HG03520 (cell line): ENCODE results near the gene NUDT17.
"Not testable (repeated sequence)": the region's sequence is repeated elsewhere in the genome, so short reads cannot be mapped to it uniquely, and the experiment has no call there.

Experiments
- ATAC-seq: cut with Tn5 transposase; IDR thresholded peaks from one replicate; pipeline ENCODE4 v1.9.1; 2021; ENCODE audit warnings: mild to moderate bottlenecking, moderate library complexity; ENCODE audit not compliant: unreplicated experiment

The NUDT17 gene, protein sequence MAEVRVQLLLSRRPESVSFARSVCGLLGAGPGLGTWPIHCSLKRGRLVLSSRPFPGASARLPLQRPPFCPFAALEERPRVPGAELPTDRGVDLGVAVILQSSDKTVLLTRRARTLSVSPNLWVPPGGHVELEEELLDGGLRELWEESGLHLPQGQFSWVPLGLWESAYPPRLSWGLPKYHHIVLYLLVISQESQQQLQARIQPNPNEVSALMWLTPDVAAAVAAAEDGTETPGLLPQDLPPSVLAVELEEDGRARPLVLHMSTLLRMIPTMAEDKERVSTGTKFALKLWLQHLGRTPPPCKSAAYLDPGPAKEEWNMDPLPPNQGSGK

DNA sequence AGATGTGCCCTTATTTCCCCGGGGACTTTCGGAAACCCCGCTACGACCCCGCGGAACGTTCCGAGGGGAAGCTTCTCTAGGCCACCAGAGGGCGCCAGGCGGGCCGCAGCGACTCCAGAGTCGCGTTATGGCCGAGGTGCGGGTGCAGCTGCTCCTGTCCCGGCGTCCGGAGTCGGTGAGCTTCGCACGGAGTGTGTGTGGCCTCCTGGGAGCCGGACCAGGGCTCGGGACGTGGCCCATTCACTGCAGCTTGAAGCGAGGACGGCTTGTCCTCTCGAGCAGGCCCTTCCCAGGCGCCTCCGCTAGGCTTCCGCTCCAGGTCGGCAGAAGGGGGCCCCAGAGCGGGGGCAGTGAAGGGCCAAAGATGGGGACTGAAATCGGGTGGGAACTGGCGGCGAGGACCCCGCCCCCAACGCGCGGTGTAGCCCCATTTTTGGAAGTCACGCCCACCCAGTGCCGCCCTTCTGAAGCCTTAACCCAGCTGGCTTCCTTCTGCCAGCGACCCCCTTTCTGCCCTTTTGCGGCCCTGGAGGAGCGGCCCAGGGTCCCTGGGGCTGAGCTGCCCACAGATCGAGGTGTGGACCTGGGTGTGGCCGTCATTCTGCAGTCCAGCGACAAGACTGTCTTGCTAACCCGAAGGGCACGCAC, at the start of gene NUDT17:
TSS of gene NUDT17 (plus strand) at position 117 of the 648 bp plus-strand sequence. CDS start at position 128, 11 bp downstream.
- ATAC-seq = peak; percentile 44

DNA sequence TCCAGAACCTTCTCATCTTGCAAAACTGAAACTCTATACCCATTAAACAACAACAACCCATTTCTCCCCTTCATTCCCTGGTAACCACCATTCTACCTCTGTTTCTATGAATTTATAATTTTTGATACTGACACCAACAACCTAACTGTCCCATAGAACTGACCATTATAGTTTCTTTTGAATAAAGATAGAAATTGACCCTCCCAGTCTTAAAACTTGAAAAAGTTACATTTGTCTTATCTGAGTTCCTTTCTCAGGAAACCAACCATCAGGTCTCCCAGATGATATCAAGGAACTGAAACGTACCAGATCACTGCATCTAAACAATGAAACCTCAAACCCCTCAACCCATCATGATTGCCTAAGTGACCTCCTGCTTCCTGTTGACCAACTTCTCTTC, 48.7 kb upstream of the NUDT17 start:
- no peak for ATAC-seq

DNA sequence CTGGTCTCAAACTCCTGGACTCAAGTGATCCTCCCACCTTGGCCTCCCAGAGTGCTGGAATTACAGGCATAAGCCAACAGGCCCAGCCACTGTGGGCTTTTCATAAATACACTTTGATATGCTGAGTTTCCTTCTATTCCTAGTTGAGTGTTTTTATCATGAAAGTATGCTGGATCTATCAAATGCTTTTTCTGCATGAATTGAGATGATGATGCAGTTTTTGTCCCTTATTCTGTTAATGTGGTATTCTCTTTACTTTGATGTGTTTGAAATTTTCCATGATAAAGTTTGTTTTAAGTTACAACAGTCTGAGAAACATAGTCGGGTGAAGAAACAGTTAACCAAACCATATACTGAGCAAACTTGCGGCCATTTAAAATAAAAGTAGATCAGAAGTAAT, 45.6 kb upstream of the NUDT17 start:
- ATAC-seq = no peak

DNA sequence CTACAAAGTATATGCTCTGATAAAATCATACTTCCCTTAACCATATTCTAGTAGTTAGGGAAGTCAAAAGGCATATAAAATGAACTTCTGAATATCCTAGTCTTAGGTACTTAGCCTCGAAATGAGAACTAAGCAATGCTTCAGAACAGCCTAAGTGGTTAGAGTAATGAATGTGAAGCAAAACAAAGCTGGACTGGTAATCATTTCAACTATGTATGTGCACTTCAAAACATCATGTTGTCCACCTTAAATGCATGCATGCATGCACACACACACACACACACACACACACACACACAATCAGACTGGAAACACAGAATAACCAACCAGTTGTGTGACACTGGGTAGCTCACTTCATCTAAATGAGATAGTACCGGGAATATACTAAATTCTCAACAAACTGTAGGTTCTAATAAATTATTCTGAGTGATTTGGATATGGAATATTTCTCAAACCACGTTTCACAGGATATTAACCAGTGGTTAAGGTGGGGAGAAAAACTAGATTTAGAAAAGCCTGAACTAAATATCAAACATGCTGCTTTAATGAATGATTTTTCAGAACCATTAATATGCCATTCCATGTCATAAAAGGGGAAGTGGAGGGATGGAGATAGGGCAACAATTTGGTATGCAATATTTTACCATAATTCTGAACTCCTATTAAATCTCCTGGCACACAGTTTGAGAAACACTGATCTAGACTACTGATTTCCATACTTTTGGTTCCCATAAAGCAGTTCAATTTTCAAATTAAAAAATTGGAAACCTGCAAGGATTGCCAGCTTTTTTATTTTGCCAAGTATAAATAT, 41.0 kb upstream of the NUDT17 start:
- no peak for ATAC-seq

DNA sequence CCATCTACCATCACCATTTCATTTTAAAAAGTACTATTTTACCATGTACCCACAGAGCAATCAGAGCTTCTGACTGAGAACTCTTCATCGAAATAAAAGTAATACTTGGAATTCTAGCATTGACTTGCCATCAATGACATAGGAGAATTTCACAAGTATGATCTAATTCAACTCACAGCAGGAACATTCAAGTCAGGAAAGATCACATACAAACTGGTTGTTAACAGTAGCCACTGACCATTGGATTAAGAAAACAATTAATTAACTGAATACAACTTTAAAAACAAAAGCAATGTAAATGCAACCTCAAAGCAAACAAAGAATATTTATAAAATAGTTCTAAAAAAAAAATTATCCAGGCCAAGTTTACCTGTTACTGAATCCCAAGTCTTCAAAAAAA, 40.4 kb upstream of the NUDT17 start:
- no peak for ATAC-seq

DNA sequence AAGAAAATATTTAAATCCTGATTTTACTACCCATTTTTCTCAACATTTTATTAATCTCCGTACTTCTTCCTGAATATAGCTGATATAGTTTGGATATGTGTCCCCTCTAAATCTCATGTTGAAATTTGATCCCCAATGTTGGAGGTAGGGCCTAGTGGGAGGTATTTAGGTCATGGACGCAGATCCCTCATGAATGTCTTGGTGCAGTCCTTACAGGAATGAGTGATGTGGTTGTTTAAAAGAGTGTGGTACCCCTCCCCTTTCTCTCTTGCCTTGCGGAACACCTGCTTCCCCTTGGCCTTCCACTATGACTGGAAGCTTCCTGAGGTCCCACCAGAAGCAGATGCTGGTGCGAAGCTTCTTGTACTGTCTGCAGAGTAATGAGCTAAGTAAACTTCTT, 39.0 kb upstream of the NUDT17 start:
- ATAC-seq = no peak

DNA sequence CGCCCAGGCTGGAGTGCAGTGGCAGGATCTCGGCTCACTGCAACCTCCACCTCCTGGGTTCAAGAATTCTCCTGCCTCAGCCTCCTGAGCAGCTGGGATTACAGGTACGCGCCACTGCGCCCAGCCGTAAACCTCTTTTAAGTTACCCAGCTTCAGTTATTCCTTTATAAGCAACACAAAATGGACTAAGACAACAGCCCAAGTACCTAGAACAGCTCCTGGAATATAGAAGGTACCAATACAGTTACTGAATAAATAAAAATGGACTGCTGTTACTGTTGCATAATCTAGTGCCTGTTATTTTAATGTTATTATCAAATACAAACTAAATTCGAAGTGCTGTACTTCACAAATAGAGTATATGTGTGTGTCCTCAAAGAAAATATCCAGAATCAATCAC, 38.6 kb upstream of the NUDT17 start:
- no peak for ATAC-seq

DNA sequence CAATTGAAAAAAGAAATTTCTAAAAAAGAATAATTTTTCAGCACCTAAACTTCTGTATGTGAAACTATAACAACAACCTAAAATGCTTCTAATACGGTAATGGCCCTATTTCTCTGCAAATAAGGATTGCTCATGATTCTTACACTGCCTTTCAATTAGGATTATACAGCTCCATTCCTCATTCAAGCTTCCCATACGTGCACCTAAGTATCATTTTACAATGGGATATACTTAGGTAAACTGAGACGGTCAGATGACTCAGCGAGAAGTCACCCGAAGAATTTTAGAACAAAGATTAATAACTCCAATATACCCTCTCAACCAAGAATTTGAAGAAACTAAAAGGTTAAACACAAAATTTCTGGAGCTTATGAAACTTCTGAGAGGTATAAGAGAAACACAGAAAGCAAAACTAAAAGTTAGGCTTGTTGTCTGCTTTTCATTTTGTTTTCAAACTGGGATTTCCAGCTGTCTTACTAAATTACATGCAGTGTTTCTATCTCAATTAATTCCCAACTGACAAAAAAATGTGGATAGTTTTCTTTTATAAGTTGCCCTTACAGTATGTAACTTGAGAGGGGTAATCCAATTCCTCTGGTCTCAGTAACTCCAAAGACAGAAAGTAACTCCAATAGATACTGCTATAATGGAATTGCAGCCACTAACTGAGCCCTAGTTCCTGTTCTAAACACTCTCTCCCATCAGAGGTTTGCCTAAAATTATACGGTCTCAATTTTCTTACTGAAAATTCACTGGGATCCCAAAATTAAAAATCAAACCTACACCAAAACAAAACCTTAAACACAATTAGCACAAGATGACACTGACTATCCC, 32.2 kb upstream of the NUDT17 start:
- not testable (repeated sequence) for ATAC-seq

DNA sequence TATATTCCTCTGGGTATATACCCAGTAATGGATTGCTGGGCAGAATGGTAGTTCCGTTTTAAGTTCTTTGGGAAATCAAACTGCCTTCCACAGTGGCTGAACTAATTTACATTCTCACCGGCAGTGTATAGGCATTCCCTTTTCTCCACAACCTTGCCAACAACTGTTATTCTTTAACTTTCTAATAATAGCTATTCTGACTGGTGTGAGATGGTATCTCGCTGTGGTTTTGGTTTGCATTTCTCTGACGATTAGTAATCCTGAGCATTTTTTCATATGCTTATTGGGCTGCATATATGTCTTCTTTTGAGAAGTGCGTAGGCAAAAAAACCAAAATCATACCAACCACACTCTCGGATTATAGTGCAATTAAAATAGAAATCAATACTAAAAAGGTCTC, 27.3 kb upstream of the NUDT17 start:
- ATAC-seq = not testable (repeated sequence)

DNA sequence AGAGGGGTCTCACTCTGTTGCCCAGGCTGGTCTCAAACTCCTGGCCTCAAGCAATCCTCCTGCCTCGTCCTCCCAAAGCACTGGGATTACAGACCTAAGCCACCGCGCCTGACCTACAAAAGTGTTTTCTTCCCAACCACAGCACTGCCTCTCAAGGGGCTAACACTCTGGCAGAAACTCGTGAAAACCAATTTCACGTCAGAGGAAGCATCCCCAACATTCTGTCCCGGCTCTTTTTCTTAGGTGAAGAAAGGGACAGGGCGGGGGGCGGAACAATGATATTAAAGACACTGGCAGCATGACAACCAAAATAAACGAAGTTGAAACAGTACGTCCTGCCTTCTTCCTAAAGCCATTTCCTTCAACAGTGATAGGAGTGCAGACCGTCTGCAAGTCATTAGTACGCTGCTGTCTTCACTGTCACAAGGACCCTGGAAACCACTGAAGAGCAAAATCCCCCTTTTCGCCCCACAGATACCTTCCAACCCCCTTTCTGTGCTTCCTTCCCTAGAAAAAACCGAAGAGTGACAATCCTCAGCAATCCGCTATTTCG, 22.6 kb upstream of the NUDT17 start:
- ATAC-seq = not testable (repeated sequence)

DNA sequence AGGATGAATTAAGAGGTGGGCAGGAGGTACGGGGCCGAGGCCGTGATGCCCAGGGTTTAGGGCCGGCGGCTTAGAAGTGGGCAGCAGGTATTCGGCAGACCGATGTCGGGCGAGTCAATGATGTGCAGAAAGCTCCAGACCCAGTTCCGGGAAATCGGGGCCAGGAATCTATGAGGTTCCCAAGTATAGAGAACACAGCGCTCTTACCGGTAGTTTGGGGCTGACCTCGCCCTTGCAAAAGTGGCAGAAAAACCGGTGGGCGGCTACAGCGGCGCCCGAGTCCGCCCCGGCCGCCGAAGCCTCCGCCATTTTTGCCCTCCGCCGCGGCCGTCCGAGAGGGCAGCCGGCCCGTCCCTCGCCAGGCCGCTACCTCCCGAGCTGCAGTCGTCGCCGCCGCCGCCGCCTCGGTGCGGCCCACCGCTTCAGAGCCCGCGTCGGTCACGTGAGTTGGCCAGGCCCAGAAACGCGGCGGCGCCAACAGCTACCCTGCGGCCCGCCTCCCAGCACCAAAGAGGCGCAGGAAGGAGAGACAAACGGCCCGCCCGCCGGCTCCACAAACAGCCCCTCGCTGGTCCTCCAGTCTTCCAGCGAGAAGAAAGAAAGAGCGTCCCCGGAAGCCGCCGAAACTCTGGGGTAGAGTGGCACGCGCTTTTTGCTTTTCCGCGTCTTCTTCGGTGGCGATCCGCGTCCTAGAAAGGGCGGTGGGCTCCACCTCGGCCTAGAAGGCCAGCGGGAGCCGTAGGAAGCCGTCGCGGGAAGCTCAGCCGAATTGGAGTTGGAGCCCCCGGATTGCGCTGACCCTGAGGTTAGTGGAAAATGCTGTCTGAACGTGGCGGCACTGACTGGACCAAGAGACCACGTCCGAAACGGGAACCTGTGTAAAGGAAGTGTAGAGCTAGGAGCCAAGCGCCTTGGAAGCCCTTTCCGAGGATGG, 21.6 kb upstream of the NUDT17 start, which contains the start of the genes POLR3C and RNF115:
TSS of gene POLR3C (plus strand) at position 636 of the 934 bp plus-strand sequence. CDS start 1,577 bp downstream, outside the sequence.
TSS of gene RNF115 (minus strand) at position 531 of the 934 bp plus-strand sequence. CDS start at position 309, 222 bp downstream.
- ATAC-seq = peak; percentile 83

DNA sequence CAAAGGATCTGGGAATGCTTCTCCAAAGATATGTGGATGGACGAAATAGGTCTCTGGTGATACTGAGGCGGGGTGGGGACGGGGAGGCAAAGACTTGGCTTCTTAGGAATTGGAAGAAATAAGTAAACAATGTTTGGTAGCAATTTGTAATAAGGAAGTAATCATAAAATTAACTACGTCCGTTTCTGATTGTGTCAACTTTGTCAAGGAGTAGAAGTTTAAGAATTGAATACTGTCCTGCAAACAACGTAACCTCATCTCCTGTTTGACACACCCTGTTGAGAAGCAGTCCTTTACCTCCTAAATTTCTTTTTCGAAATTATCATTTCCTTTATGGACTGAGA, 21.0 kb upstream of the NUDT17 start:
- ATAC-seq = no peak

DNA sequence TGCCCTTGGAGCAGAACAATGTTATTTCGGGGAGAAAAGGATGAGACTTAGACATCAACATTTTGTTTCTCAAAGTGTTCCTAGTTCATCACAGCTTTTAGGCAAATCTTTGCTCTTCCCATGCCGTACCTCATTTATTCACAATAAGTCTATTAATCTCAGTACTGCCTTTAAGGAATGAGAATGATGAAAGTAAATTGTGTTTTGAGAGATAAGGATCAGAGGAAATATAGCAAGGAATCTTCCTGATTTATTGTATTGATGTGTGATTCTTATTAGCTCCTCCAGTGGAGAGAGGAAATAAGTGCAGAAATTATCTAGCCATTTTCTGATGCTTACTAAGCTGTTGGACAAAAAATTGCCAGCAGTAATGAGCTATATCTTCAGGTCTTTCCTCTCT, 19.4 kb upstream of the NUDT17 start:
- no peak for ATAC-seq

DNA sequence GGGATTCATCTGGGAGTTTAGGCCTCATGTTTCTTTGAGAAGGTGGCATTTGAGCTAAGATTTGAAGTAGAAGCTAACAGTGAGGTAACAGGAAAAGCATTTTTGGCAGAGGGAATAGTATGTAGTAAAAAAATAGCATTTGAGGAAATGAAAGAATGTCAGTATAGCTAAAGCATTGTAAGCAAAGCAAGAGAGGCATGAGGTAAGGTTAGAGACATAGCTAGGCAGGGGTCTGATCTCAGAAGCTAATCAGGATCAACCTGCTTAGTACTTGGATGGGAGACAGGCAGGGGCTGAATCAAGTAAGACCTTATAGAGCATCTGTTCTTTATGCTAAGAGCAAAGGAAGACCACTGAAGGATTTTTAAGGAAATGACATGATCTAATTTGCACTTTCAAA, 17.5 kb upstream of the NUDT17 start:
- no peak for ATAC-seq

DNA sequence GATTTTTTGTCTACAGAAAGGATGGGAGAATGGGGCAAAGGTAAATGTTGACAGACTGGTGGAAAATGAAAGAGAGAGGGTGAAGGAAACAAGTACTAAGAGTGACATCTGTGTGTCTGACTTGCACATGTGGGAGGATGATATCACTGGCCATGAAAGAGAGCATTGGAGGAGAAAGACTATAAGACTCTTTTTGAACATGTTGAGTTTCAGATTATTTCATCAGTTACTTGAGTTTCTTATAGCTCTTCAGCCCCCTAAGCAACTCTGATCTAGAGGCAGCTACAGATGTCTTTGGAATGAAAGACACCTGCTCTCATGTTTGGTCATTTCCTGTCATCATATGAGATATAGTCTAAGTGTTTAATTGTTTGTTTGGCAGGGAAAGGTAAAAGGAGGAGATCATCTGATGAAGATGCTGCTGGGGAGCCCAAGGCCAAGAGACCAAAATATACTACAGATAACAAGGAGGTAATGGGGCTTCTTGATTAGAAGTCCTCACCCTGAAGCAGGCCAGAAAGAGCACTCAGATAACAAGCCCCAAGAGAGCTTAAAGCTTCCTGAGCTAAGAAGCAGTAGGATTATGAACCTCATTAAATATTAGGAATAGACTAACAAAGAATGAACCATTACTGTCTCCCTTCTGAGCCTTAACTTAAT, 16.9 kb upstream of the NUDT17 start:
- no peak for ATAC-seq

DNA sequence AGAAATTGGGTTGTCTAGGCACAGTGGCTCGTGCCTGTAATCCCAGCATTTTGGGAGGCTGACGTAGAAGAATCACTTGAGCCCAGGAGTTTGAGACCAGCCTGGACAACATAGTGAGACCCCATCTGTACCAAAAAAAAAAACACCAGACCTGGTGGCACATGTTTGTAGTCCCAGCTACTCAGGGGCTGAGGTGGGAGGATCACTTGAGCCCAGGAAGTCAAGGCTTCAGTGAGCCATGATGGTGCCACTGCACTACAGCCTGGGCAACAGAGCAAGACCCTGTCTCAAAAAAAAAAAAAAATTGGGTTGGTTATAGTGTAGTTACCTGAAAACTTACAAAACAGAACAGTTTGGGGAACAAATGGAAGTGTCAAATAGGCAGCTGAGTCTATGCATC, 14.6 kb upstream of the NUDT17 start:
- not testable (repeated sequence) for ATAC-seq

DNA sequence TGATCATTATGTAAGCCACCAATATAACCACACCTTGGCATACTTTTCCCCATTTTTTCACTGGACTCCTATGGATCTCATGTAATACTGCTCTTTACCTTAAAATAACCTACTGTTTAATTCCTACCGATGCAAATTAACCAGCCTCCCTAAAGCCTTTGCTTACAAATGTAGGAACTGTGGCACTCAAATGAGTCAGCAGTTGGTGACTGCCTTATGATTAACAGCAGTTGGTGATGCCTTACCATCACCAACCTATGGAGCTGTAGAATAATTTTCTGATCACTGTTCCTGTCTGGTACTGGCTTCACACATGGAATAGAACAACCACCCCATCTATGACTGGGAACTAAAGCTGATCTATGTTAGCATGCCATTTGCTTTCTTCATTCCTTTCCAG, 7.8 kb upstream of the NUDT17 start:
- no peak for ATAC-seq

DNA sequence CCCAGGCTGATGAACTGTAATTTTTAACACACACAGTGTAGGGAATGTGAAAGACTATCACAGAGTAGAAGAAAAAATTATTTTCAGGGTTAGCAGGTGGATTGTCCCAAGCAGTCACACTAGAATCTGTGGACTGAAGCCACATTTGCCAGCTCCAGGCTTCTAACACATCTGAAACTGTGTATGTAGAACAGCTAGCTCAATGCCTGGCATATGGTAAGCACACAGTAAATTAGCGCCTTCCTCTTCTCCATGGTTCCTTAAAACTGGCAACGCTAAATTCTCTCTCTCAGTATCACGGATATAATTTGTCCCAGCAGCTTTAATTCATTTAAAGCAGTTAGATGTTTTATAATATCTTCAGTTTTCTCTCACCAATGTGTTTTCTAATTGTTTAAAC, 2.4 kb upstream of the NUDT17 start:
- ATAC-seq = no peak

DNA sequence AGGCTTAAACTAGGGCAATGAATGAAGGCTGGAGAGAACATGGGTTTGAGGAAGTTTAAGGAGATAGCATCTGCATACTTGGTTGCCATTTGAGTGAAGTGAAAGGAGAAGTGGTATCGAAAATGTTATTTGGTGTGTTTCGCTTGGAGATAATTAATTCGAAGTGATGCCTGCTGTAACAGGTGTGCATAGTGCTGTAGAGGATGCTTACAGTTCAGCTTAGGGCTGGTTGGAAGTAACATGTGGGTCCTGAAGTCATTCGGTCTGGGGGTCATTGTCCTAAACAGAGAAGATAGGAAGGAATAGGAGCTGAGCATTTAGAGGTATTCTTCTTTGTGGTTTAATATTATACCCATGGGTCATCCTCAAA, 301 bp upstream of the NUDT17 start:
- peak; percentile 57 for ATAC-seq
